ENCODE data around the gene WDR7.
"Not testable (repeated sequence)": the region's sequence is repeated elsewhere in the genome, so short reads cannot be mapped to it uniquely, and the experiment has no call there.

WDR7 gene

DNA sequence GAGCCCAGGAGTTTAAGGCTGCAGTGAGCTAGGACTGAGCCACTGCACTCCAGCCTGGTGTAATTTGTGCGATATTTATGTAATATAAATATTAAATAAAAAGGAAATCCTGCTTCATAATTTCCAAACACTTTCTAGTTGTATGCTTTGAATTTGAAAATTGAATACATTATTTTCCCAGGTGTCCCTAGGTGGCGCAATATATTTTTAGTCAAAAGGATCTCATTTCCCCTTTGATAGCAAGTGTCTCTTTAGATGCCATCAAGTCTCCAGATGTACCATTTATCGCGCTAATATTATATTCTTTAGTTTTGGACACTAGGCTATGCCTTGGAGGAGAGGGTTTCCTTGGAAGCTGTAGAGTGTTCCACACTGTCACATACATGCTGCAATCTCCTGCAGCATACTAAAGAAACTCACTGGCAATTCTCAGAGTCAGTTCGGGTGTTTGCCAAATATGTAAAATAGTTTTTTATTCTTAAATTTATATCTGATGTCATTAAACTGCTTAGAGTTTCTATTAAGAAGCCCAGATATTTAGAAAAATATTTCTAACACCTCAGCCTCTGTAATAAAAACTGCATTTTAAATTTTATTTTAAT is 5.6 kb upstream of the WDR7 start:
- TF ChIP-seq, protein P1, sequence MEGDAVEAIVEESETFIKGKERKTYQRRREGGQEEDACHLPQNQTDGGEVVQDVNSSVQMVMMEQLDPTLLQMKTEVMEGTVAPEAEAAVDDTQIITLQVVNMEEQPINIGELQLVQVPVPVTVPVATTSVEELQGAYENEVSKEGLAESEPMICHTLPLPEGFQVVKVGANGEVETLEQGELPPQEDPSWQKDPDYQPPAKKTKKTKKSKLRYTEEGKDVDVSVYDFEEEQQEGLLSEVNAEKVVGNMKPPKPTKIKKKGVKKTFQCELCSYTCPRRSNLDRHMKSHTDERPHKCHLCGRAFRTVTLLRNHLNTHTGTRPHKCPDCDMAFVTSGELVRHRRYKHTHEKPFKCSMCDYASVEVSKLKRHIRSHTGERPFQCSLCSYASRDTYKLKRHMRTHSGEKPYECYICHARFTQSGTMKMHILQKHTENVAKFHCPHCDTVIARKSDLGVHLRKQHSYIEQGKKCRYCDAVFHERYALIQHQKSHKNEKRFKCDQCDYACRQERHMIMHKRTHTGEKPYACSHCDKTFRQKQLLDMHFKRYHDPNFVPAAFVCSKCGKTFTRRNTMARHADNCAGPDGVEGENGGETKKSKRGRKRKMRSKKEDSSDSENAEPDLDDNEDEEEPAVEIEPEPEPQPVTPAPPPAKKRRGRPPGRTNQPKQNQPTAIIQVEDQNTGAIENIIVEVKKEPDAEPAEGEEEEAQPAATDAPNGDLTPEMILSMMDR (conservative IDR thresholded peaks at IDR 0.05; ENCODE audit: low read length), result peak; percentile 41
- DNase-seq (ENCODE audit: low read depth), result no peak
- no peak overlapping the region for H3K4me3 ChIP-seq (ENCODE audit: low read length)

DNA sequence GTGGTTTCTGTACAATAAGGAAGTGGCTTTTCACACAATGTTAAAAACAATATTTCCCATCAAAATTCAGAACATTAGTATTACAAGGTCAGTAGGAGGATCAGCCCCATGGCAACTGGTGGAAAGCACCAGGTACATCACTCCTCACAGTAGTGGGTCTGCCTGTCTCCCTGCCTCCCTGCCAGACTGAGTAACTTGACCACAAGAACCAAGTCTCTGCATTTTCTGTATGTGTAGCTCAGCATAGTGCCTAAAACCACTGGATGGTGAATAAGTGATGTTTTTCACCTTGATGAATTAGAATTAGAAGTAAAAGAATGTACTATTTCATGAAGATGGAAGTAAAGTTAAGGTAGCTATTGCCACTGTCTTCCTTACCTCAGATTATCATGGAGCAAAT is 4.1 kb upstream of the WDR7 start:
- TF ChIP-seq, protein P1 (conservative IDR thresholded peaks at IDR 0.05; ENCODE audit: low read length), result no peak
- no peak for DNase-seq (ENCODE audit: low read depth)
- H3K4me3 ChIP-seq (ENCODE audit: low read length), result no peak overlapping the region

DNA sequence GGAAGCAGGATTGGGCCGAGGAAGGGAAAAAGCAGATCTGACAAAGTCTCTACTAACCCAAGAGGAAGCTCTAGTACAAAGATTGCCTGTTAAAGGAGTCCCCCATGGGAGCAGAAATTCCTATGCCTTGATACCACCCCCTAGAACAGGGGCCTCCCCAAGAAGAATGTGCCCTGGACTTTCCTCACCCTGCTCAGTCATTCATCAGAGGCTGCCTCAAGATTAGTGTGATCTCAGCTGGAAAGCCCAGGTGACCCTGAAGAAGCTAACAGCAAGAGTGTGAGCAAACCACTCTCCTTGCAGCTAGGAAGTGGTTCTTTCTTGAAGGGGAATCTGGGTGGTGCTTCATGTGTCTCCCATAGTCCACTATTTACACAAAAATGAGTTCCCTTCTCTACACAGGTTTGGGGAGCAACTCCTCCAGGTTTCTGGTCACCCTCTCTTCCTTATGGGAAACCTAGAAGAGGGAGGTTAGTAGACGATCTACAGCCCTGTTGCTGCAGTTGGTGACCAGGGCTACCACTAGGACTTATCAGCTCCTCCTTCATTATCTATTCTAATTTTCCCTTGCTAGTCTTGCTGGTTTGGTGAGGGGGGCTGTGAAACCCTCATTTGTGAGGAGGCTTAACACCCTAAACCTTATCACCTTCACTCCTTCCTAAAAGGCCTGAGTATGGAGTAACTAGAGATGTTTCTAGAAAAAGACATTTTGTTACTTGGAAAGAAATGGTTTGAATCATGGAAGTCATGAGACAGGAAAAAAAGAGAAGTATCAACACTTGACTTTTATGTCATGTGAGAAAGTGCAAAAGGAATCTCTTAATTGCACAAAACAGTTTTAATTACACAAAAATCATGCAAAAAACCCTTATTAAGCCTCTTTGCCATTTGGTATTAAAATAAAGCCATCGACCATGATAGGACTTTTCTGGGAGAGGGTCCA is 2.9 kb upstream of the WDR7 start:
- no peak overlapping the region for H3K4me3 ChIP-seq (ENCODE audit: low read length)
- TF ChIP-seq, protein P1 (conservative IDR thresholded peaks at IDR 0.05; ENCODE audit: low read length), result no peak
- DNase-seq (ENCODE audit: low read depth), result no peak

DNA sequence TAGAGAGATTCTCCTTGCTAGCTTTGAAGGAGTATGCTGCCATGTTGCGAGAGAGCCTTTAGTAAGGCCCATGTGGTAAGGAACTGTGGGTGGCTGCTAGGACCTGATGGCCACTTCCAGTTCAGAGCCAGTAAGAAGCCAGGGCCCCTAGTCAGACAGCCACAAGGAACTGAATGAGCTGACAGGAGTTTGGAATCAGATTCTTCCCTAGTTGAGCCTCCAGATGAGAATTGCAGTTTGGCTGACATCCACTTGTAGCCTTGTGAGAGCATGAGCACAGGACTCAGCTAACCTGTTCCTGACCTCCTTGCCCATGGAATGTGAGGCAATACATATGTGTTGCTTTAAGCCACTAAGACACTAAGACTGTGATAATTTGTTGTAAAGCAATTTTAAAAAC is 1.2 kb upstream of the WDR7 start:
- no peak overlapping the region for H3K4me3 ChIP-seq (ENCODE audit: low read length)
- no peak for DNase-seq (ENCODE audit: low read depth)
- TF ChIP-seq, protein P1 (conservative IDR thresholded peaks at IDR 0.05; ENCODE audit: low read length), result no peak

DNA sequence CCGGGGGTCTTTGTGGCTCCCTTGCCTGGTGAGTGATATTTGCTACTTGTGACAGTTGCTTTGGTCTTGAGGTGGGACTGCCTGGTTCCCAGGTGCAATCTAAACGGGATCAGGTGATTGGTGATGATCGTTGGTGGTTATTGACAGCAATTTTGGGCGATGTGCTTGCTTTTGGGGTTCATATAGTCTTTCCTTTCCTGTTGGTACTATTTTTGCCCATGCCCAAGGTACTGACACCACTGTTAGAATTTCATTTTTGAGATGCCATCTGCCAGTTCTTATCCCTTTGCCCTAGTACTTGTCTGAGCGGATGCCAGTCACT is 573 bp downstream of the WDR7 start:
- H3K4me3 ChIP-seq (ENCODE audit: low read length), result peak overlapping the region; percentile 99
- DNase-seq (ENCODE audit: low read depth), result no peak
- TF ChIP-seq, protein P1 (conservative IDR thresholded peaks at IDR 0.05; ENCODE audit: low read length), result no peak

DNA sequence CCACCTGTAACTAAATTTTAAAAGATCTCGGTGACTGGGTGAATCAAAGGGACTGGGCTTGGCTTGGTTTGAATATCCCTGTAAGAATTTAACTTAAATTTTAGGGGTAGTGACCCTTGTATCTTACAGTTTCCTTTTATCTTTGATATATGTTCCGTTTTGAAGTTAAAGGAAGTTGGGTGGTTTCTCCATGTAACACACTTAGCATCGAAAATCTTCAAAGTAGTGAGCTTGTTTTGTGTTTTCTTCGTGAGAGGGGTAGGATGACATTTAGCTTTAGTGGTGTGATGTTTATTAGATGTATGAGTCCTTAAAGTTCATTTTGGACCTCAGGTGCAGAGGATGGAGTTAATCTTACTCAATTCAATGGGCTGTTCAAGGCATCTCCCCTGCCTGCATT is 1.6 kb downstream of the WDR7 start:
- no peak for DNase-seq (ENCODE audit: low read depth)
- no peak overlapping the region for H3K4me3 ChIP-seq (ENCODE audit: low read length)
- TF ChIP-seq, protein P1 (conservative IDR thresholded peaks at IDR 0.05; ENCODE audit: low read length), result no peak

DNA sequence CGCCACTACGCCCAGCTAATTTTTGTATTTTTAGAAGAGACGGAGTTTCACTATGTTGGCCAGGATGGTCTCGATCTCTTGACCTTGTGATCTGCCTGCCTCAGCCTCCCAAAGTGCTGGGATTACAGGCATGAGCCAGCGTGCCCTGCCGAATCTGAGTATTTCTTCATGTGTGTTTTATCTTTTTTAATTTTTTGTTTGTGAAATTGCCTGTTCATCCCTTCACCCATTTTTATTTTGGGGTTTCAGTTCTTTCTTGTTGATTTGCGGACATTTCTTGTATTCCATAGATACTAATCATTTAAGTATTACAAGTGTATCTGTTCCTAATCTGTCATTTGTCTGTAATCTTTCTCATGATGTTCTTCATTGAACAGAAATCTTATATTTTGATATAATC is 3.1 kb downstream of the WDR7 start:
- not testable (repeated sequence) for H3K4me3 ChIP-seq (ENCODE audit: low read length); DNase-seq (ENCODE audit: low read depth)

All from AG10803 (cell line).